HG03103 (cell line): ENCODE measurements around the gene SLC6A17.

Experiments
- ATAC-seq: cut with Tn5 transposase; IDR thresholded peaks from one replicate; pipeline ENCODE4 v1.9.1; 2021; ENCODE audit warnings: low read depth; ENCODE audit not compliant: unreplicated experiment

The SLC6A17 gene

GRCh38 chr1:110150330-110151174, at the start of gene SLC6A17:
Gene SLC6A17 (plus strand): TSS chr1:110150494. CDS start chr1:110166930, 16,436 bp downstream.
- no peak for ATAC-seq

GRCh38 chr1:110102081-110102480, 48.2 kb upstream of the SLC6A17 start:
- no peak for ATAC-seq

GRCh38 chr1:110106013-110106941, 44.0 kb upstream of the SLC6A17 start:
- no peak for ATAC-seq

GRCh38 chr1:110107867-110108469, 42.3 kb upstream of the SLC6A17 start:
- ATAC-seq: no peak

- ATAC-seq: no peak
These were observed 39.2 kb upstream of the SLC6A17 start for GRCh38 chr1:110111081-110111480.

GRCh38 chr1:110112143-110112542, 38.2 kb upstream of the SLC6A17 start, which contains the start of gene UBL4B:
Gene UBL4B (plus strand): TSS chr1:110112443. CDS start chr1:110112535, 92 bp downstream.
- ATAC-seq: no peak

- ATAC-seq: no peak
These were observed 37.6 kb upstream of the SLC6A17 start for GRCh38 chr1:110112656-110113055.

- ATAC-seq: no peak
These were observed 36.7 kb upstream of the SLC6A17 start for GRCh38 chr1:110113551-110113950.

GRCh38 chr1:110114173-110114572, 36.1 kb upstream of the SLC6A17 start:
- ATAC-seq: no peak

- ATAC-seq: no peak
These were observed 35.5 kb upstream of the SLC6A17 start for GRCh38 chr1:110114784-110115183.

GRCh38 chr1:110118636-110119396, 31.5 kb upstream of the SLC6A17 start:
- ATAC-seq: no peak

GRCh38 chr1:110119843-110120242, 30.5 kb upstream of the SLC6A17 start:
- no peak for ATAC-seq

GRCh38 chr1:110120960-110121561, 29.2 kb upstream of the SLC6A17 start:
- no peak for ATAC-seq

GRCh38 chr1:110123224-110123623, 27.1 kb upstream of the SLC6A17 start:
- no peak for ATAC-seq

- ATAC-seq: no peak
These were observed 24.5 kb upstream of the SLC6A17 start for GRCh38 chr1:110125810-110126209.

- no peak for ATAC-seq
These were observed 20.1 kb upstream of the SLC6A17 start for GRCh38 chr1:110130113-110130591.

GRCh38 chr1:110130989-110131388, 19.3 kb upstream of the SLC6A17 start:
- ATAC-seq: no peak

- no peak for ATAC-seq
These were observed 17.6 kb upstream of the SLC6A17 start for GRCh38 chr1:110132682-110133081.

- no peak for ATAC-seq
These were observed 16.9 kb upstream of the SLC6A17 start for GRCh38 chr1:110133436-110133835.
